Measurements from ENCODE around the gene GPR84.

GRCh38 chr12:54358945-54359761, 5.1 kb downstream of the GPR84 start:
- TF ChIP-seq CTBP1 (IDR thresholded peaks at IDR 0.05; ENCODE audit: borderline replicate concordance) (peak; percentile 80), NFRKB (IDR thresholded peaks at IDR 0.05) (no peak), BHLHE40 (IDR thresholded peaks at IDR 0.05; ENCODE audit: borderline replicate concordance) (no peak), LEF1 (IDR thresholded peaks at IDR 0.05; ENCODE audit: borderline replicate concordance) (peak; percentile 100), FOXK2 (IDR thresholded peaks at IDR 0.05) (no peak), PKNOX1 (IDR thresholded peaks at IDR 0.05) (peak; percentile 100)
